ENCODE measurements around the gene RANBP9.

Gene RANBP9

DNA sequence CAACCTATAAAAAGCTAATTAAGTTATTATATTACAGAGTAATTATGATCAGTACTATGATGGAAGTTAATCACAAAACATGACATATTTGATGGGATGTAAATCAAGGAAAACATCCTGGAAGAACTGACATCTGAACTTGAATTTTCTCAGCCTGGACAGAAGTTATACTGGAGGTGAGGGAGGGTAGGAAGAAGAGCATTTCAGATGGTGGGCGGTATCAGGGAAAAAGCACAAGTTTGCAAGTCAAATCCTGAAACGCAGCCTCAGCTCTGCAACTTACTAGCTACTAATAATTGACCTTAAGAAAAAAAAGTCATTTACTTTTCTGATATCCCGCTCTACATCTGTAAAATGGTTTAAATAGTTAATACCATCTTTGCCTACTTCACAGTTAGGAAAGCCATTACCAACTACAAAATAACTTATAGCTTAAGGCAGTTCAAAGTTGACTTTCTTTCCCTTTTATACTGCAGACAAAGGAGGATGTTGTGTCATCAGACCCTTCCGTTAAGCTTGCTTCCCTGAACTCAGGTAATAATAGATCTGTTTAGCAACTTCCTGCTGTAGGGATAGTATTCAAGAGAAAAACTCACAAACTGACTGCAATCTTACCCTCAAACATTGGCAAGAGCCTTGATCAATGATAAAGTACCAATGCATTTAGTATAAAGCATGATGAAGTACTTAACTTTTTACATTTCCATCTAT is 75.5 kb downstream of the RANBP9 start:
- no peak for DNase-seq (ENCODE audit: low read depth)
- in situ Hi-C loops (cut with HindIII; ENCODE audit: low sequenced_read_pairs), result no loop called here
- TF ChIP-seq, protein P1, sequence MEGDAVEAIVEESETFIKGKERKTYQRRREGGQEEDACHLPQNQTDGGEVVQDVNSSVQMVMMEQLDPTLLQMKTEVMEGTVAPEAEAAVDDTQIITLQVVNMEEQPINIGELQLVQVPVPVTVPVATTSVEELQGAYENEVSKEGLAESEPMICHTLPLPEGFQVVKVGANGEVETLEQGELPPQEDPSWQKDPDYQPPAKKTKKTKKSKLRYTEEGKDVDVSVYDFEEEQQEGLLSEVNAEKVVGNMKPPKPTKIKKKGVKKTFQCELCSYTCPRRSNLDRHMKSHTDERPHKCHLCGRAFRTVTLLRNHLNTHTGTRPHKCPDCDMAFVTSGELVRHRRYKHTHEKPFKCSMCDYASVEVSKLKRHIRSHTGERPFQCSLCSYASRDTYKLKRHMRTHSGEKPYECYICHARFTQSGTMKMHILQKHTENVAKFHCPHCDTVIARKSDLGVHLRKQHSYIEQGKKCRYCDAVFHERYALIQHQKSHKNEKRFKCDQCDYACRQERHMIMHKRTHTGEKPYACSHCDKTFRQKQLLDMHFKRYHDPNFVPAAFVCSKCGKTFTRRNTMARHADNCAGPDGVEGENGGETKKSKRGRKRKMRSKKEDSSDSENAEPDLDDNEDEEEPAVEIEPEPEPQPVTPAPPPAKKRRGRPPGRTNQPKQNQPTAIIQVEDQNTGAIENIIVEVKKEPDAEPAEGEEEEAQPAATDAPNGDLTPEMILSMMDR (IDR thresholded peaks at IDR 0.05; ENCODE audit: low read depth, low read length, missing control alignments), result no peak
- no peak overlapping the region for H3K4me3 ChIP-seq (ENCODE audit: low read depth, low read length)

DNA sequence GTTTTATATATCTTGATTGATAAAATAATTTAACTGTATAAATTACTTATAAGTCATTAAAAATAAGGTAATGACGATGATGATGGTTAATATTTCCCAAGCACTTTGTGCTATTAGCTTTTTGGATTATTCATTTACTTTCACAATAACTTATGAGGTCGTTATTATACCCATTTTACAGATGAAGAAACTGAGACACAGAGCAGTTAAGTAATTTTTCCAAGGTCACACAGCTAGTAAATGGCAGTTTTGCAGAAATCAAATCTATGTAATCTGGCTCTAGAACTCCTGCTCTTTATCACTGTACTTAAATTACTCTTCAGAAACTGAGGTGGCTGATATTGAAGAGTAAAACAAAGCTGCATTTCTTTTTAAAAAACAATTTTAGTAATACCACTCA is 78.3 kb downstream of the RANBP9 start:
- no peak overlapping the region for H3K4me3 ChIP-seq (ENCODE audit: low read depth, low read length)
- in situ Hi-C loops (cut with HindIII; ENCODE audit: low sequenced_read_pairs), result no loop called here
- TF ChIP-seq, protein P1 (IDR thresholded peaks at IDR 0.05; ENCODE audit: low read depth, low read length, missing control alignments), result no peak
- no peak for DNase-seq (ENCODE audit: low read depth)

DNA sequence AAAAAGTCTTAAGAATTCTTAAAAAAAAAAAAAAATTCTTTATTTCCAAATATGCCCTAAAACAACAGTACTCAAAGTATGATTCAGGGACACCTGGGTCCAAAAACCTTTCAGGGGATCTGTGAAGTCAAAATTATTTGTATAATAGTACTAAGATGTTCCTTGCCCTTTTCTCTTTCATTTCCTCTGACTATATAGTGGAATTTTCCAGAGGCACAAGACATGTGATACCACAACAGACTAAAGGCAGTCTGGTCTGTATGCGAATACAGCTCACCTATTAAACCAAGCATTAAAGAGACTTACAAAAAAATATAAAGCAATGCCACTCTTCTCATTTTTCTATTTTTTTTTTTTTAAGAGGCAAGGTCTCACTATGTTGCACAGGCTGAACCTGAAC is 81.1 kb downstream of the RANBP9 start:
- in situ Hi-C loops (cut with HindIII; ENCODE audit: low sequenced_read_pairs), result no loop called here
- H3K4me3 ChIP-seq (ENCODE audit: low read depth, low read length), result no peak overlapping the region
- TF ChIP-seq, protein P1 (IDR thresholded peaks at IDR 0.05; ENCODE audit: low read depth, low read length, missing control alignments), result no peak
- no peak for DNase-seq (ENCODE audit: low read depth)

DNA sequence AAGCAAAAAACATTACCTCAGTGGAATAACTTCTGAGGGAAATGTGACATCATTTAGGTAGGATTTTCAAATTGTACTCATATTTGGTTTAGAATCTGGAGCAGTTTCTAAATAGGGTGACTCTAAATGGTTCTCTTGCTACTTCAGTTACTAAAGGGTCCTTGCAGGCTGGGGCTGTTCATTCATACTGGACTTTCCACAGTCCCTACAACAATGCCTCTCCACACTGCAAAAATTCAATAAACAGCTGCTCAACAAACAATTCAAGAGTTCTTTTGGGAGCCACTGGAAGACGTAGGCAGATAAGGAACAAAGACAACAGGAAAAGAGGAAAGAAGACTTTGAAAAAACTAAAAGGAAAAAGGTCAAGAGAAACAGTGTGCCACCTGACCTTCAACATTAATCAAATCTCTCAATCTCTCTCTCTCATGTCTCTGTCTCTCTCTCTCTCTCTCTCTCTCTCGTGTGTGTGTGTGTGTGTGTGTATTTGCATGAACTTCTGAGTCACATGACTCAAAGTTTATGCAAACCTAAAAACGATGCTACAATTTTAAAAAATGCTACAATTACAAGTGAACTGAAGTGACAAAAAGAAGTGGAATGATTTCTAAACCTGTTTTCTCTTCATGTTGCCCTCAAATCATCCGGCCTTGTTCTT is 82.0 kb downstream of the RANBP9 start:
- H3K4me3 ChIP-seq (ENCODE audit: low read depth, low read length), result no peak overlapping the region
- TF ChIP-seq, protein P1 (IDR thresholded peaks at IDR 0.05; ENCODE audit: low read depth, low read length, missing control alignments), result no peak
- no peak for DNase-seq (ENCODE audit: low read depth)
- in situ Hi-C loops (cut with HindIII; ENCODE audit: low sequenced_read_pairs), result no loop called here

DNA sequence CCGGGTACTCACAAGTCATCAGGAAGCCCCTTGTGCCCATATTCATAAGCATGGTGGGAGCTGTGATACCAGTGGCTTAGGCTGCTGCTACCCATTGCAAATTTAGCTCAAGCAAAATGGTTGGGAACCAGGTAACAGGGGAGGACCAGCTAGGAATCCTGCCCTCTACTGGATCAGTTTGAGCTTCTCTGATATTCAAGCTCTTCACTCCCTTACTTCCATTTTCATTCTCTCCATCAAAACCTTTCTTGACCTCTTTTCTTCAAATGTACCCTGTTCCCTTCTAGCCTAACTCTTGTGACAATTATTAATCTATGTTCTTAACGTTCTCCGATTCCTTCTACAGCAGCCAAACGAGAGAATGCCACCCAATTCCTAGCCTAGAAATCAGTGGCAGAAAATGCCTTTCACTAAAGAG is 86.8 kb downstream of the RANBP9 start:
- H3K4me3 ChIP-seq (ENCODE audit: low read depth, low read length), result no peak overlapping the region
- no peak for DNase-seq (ENCODE audit: low read depth)
- in situ Hi-C loops (cut with HindIII; ENCODE audit: low sequenced_read_pairs), result no loop called here
- TF ChIP-seq, protein P1 (IDR thresholded peaks at IDR 0.05; ENCODE audit: low read depth, low read length, missing control alignments), result peak; percentile 57

DNA sequence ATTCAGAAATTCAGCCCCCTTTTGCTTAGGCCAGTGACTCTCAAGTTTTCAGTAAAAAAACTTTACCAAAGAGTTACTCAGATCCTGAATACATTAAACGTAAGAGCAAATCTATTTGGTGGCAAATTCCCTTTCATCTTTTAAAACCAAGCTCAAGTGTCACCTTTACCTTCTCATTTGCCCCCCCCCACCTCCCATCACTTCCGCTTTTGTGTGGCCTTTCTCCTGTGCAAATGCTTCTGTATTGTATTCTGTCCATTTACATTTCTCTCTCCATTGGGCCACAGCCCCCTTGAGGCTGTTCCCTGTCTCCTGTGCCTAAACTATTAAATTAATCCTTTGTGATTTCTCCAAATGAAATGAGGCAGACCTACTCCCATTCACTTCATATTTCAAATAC is 94.6 kb downstream of the RANBP9 start:
- TF ChIP-seq, protein P1 (IDR thresholded peaks at IDR 0.05; ENCODE audit: low read depth, low read length, missing control alignments), result no peak
- no peak for DNase-seq (ENCODE audit: low read depth)
- in situ Hi-C loops (cut with HindIII; ENCODE audit: low sequenced_read_pairs), result no loop called here
- no peak overlapping the region for H3K4me3 ChIP-seq (ENCODE audit: low read depth, low read length)

Data from astrocyte of the cerebellum (primary cell).